HepG2 (cell line): Measurements from ENCODE around the gene ENTREP3. TPM values are rescaled to one million over a fixed set of nuclear protein-coding genes. Genes with fewer than 3 reads are reported as not detected.

ENCODE experiments used
- ARNT2 ChIP-seq: sonication (generic); formaldehyde crosslinking; IDR thresholded peaks from 2 replicates; pipeline ENCODE4 v1.8.0; 2022; ENCODE audit warnings: mild to moderate bottlenecking, low read depth, missing genetic modification reagents, moderate library complexity
- CBFB ChIP-seq: sonication (generic); formaldehyde crosslinking; IDR thresholded peaks from 2 replicates; pipeline ENCODE4 v1.4.0; 2020; ENCODE audit warnings: missing genetic modification reagents
- CBX5 ChIP-seq: sonication (generic); formaldehyde crosslinking; IDR thresholded peaks from 2 replicates; pipeline ENCODE4 v1.4.0; 2020; ENCODE audit warnings: missing genetic modification reagents, borderline replicate concordance
- CCDC6 ChIP-seq: sonication (generic); formaldehyde crosslinking; IDR thresholded peaks from 2 replicates; pipeline ENCODE4 v1.8.1; 2022; ENCODE audit warnings: mild to moderate bottlenecking, missing genetic modification reagents, moderate library complexity
- ETV5 ChIP-seq: IDR thresholded peaks from 2 replicates; pipeline ENCODE4 v1.6.1; 2018; ENCODE audit warnings: missing biosample characterization, missing genetic modification reagents, inconsistent platforms, borderline replicate concordance
- MED13 ChIP-seq: sonication (generic); formaldehyde crosslinking; IDR thresholded peaks from 2 replicates; pipeline ENCODE4 v1.5.0; 2020; ENCODE audit warnings: missing genetic modification reagents
- NR2F6 ChIP-seq, 2 experiments: IDR thresholded peaks; 2 replicates each; pipeline ENCODE4 v1.6.1; 2016; ENCODE audit warnings: antibody characterized with exemption in 1 of 2, mild to moderate bottlenecking in 1 of 2
- RCOR2 ChIP-seq: IDR thresholded peaks from 2 replicates; pipeline ENCODE4 v1.6.1; 2016; ENCODE audit warnings: missing biosample characterization, missing genetic modification reagents
- SMYD3 ChIP-seq: sonication (generic); formaldehyde crosslinking; IDR thresholded peaks from 2 replicates; pipeline ENCODE4 v1.8.1; 2023; ENCODE audit warnings: mild to moderate bottlenecking, missing genetic modification reagents
- TAF1 ChIP-seq: sonication (generic); formaldehyde crosslinking; IDR thresholded peaks from 2 replicates; pipeline ENCODE4 v1.4.0; 2020; ENCODE audit warnings: missing genetic modification reagents
- TBL1XR1 ChIP-seq: fragments of 150-350 bp; IDR thresholded peaks from 2 replicates; pipeline ENCODE4 v1.6.1; 2014; ENCODE audit warnings: borderline replicate concordance, low read length; ENCODE audit not compliant: partially characterized antibody
- ZNF160 ChIP-seq: sonication (generic); formaldehyde crosslinking; IDR thresholded peaks from 2 replicates; pipeline ENCODE4 v1.8.0; 2022; ENCODE audit warnings: mild to moderate bottlenecking, inconsistent platforms, missing genetic modification reagents
- ZNF292 ChIP-seq: sonication (generic); formaldehyde crosslinking; IDR thresholded peaks from 2 replicates; pipeline ENCODE4 v1.8.1; 2022; ENCODE audit warnings: mild to moderate bottlenecking, low read depth, missing genetic modification reagents, borderline replicate concordance
- ZNF614 ChIP-seq: IDR thresholded peaks from 2 replicates; pipeline ENCODE4 v1.6.1; 2018; ENCODE audit warnings: missing biosample characterization, missing genetic modification reagents, inconsistent platforms, borderline replicate concordance
- ZSCAN25 ChIP-seq: sonication (generic); formaldehyde crosslinking; IDR thresholded peaks from 2 replicates; pipeline ENCODE4 v1.8.0; 2022; ENCODE audit warnings: mild to moderate bottlenecking, missing genetic modification reagents
- polyA plus RNA-seq, 8 experiments: library from polyadenylated mRNA; depleted of rRNA in 3 of 8; stranded (reverse) in 7 of 8; unstranded in 1 of 8; fragments of >200 nt; fragmentation: Illumina TruSeq in 4 of 8; extraction: Trizol in 4 of 8; gene quantifications; 2 replicates each; pipeline versions ENCODE4 v1.2.1 to v1.2.3, GENCODE V29; 2011 to 2016; ENCODE audit warnings: low read depth in 4 of 8, missing spikeins in 1 of 8, mixed read lengths in 1 of 8; ENCODE audit not compliant: insufficient read depth in 1 of 8
- total RNA-seq, 5 experiments: library from RNA; depleted of rRNA; stranded (reverse); fragments of >200 nt; fragmentation: Illumina TruSeq; extraction: Trizol; gene quantifications; 2 replicates each; pipeline ENCODE4 v1.2.3, GENCODE V29; 2016; ENCODE audit warnings: low read depth in 1 of 5
- TF ChIP-seq, protein P1 (sequence below), 2 experiments: fragments of 450-650 bp in 1 of 2; sonication (generic) in 1 of 2; formaldehyde crosslinking in 1 of 2; IDR thresholded peaks; 2 replicates each; pipeline versions ENCODE4 v1.6.1 to v1.8.0; 2016 to 2022; ENCODE audit warnings: antibody characterized with exemption in 1 of 2, mild to moderate bottlenecking in 1 of 2, missing genetic modification reagents in 1 of 2
- TF ChIP-seq, protein P2 (sequence below): sonication (generic); formaldehyde crosslinking; IDR thresholded peaks from 2 replicates; pipeline ENCODE4 v1.4.0; 2020; ENCODE audit warnings: missing genetic modification reagents; ENCODE audit errors: not compliant biosample characterization
- TF ChIP-seq, protein P3 (sequence below): sonication (generic); formaldehyde crosslinking; IDR thresholded peaks from 2 replicates; pipeline ENCODE4 v1.4.0; 2020; ENCODE audit warnings: mild to moderate bottlenecking, missing genetic modification reagents

Gene ENTREP3
- total and polyA plus RNA-seq, 2 of the 13 experiments (the other 11 are each of a cell fraction or from before 2014, with no cell fraction given) = 4.1 to 9.9 TPM

DNA sequence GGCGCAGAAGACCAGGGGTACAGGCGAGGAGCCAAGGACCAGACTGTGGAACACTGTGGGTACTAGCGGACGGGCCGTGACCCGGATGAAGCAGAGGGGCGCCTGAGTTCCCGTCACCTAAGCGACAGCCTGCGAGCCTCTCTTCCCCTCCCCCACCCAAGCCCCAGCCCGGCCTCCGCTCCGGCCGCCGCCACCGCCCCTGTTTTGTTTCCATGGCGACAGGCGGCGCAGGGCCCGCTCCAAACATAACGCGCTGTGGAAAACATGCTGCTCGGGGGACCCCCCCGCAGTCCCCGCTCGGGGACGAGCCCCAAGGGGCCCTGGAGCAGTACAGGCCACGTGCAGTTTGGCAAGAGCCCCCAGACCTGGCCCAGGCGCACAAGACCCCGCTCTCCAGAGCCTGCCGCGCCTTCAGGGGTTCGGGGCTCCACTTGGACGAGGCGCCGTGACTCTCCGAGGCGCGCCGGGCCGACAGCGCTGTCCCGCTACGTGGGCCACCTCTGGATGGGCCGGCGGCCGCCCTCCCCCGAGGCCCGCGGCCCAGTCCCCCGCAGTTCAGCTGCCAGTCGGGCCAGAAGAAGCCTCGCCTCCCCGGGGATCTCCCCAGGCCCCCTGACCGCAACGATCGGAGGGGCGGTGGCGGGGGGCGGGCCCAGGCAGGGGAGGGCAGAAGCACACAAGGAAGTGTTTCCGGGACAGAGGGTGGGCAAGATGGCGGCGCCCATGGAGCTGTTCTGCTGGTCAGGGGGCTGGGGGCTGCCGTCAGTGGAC lies 46.6 kb downstream of the ENTREP3 start, which contains the start of gene MTX1 (continued):
- TF ChIP-seq ETV5 (CRISPR knock-in tag) = no peak
- peak; percentile 16; the same call in 1 of the 2 replicates for TF ChIP-seq NR2F6 (IDR thresholded peaks at IDR 0.05)
- no peak for TF ChIP-seq NR2F6 (CRISPR knock-in tag; IDR thresholded peaks at IDR 0.05)
- no peak for TF ChIP-seq SMYD3 (CRISPR knock-in tag)
- TF ChIP-seq, protein P1, sequence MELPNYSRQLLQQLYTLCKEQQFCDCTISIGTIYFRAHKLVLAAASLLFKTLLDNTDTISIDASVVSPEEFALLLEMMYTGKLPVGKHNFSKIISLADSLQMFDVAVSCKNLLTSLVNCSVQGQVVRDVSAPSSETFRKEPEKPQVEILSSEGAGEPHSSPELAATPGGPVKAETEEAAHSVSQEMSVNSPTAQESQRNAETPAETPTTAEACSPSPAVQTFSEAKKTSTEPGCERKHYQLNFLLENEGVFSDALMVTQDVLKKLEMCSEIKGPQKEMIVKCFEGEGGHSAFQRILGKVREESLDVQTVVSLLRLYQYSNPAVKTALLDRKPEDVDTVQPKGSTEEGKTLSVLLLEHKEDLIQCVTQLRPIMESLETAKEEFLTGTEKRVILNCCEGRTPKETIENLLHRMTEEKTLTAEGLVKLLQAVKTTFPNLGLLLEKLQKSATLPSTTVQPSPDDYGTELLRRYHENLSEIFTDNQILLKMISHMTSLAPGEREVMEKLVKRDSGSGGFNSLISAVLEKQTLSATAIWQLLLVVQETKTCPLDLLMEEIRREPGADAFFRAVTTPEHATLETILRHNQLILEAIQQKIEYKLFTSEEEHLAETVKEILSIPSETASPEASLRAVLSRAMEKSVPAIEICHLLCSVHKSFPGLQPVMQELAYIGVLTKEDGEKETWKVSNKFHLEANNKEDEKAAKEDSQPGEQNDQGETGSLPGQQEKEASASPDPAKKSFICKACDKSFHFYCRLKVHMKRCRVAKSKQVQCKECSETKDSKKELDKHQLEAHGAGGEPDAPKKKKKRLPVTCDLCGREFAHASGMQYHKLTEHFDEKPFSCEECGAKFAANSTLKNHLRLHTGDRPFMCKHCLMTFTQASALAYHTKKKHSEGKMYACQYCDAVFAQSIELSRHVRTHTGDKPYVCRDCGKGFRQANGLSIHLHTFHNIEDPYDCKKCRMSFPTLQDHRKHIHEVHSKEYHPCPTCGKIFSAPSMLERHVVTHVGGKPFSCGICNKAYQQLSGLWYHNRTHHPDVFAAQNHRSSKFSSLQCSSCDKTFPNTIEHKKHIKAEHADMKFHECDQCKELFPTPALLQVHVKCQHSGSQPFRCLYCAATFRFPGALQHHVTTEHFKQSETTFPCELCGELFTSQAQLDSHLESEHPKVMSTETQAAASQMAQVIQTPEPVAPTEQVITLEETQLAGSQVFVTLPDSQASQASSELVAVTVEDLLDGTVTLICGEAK (IDR thresholded peaks at IDR 0.05) = no peak
- TF ChIP-seq, protein P1 (CRISPR knock-in tag; IDR thresholded peaks at IDR 0.05) = peak; percentile 36
- TF ChIP-seq ZSCAN25 (CRISPR knock-in tag) = no peak
- TF ChIP-seq, protein P2, sequence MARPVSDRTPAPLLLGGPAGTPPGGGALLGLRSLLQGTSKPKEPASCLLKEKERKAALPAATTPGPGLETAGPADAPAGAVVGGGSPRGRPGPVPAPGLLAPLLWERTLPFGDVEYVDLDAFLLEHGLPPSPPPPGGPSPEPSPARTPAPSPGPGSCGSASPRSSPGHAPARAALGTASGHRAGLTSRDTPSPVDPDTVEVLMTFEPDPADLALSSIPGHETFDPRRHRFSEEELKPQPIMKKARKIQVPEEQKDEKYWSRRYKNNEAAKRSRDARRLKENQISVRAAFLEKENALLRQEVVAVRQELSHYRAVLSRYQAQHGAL (CRISPR knock-in tag) = no peak
- no peak for TF ChIP-seq MED13 (CRISPR knock-in tag)
- no peak for TF ChIP-seq ZNF292 (CRISPR knock-in tag)
- TF ChIP-seq CBFB (CRISPR knock-in tag) = 0 out of 2 replicates have a peak, but pooled peaks have one; percentile 26
- TF ChIP-seq ZNF614 (CRISPR knock-in tag) = no peak; the same call in 1 of the 2 replicates
- TF ChIP-seq CCDC6 (CRISPR knock-in tag) = no peak
- no peak for TF ChIP-seq ZNF160 (CRISPR knock-in tag)
- TF ChIP-seq ARNT2 (CRISPR knock-in tag) = no peak
- TF ChIP-seq TBL1XR1 = no peak
- TF ChIP-seq, protein P3, sequence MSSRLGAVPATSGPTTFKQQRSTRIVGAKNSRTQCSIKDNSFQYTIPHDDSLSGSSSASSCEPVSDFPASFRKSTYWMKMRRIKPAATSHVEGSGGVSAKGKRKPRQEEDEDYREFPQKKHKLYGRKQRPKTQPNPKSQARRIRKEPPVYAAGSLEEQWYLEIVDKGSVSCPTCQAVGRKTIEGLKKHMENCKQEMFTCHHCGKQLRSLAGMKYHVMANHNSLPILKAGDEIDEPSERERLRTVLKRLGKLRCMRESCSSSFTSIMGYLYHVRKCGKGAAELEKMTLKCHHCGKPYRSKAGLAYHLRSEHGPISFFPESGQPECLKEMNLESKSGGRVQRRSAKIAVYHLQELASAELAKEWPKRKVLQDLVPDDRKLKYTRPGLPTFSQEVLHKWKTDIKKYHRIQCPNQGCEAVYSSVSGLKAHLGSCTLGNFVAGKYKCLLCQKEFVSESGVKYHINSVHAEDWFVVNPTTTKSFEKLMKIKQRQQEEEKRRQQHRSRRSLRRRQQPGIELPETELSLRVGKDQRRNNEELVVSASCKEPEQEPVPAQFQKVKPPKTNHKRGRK (CRISPR knock-in tag) = no peak
- TF ChIP-seq CBX5 (CRISPR knock-in tag) = no peak
- TF ChIP-seq TAF1 (CRISPR knock-in tag) = peak; percentile 74
- no peak for TF ChIP-seq RCOR2
